ENCODE data around the gene GABRB1. TPM values are rescaled to one million over a fixed set of nuclear protein-coding genes. Genes with fewer than 3 reads are reported as not detected.

The GABRB1 gene
- total and polyA plus RNA-seq, 2 of the 8 experiments (the other 6 are each of a cell fraction or from before 2014, with no cell fraction given) = 0.22 to 0.38 TPM

- TF ChIP-seq CHD7 (IDR thresholded peaks at IDR 0.05; ENCODE audit: insufficient replicate concordance, low read length) = no peak
- TF ChIP-seq MAX (IDR thresholded peaks at IDR 0.05) = no peak
- TF ChIP-seq POU5F1 (IDR thresholded peaks at IDR 0.05; ENCODE audit: low read depth, low read length) = no peak
- no peak for TF ChIP-seq SAP30 (IDR thresholded peaks at IDR 0.05; ENCODE audit: insufficient read depth, insufficient replicate concordance, low read length)
- no peak for TF ChIP-seq ASH2L (IDR thresholded peaks at IDR 0.05; ENCODE audit: low read length)
- TF ChIP-seq RAD21 (IDR thresholded peaks at IDR 0.05 in 1 of 2, conservative IDR thresholded peaks at IDR 0.05 in 1 of 2; ENCODE audit: low read depth in 2 of 2, low read length in 2 of 2) = no peak
- no peak for TF ChIP-seq HDAC2 (IDR thresholded peaks at IDR 0.05; ENCODE audit: borderline replicate concordance in 1 of 2, low read depth in 2 of 2, low read length in 2 of 2)
- no peak for TF ChIP-seq FOSL1 (IDR thresholded peaks at IDR 0.05; ENCODE audit: insufficient read depth, low read depth, low read length)
- TF ChIP-seq EP300 (IDR thresholded peaks at IDR 0.05; ENCODE audit: borderline replicate concordance in 1 of 2, low read depth in 2 of 2, low read length in 2 of 2) = no peak
These were observed 437.5 kb downstream of the GABRB1 start (continued) for GRCh38 chr4:47468706-47469365.

Measured in H1 (cell line).